WI38 (cell line): ENCODE results near the gene PCK1.

Source experiments
- H3K4me3 ChIP-seq: 2 replicates; pipeline ENCODE4 v1.5.1; 2011; ENCODE audit warnings: low read depth, mild to moderate bottlenecking, control low read depth, low read length
- TF ChIP-seq, protein P1 (sequence below): IDR thresholded peaks from 2 replicates; pipeline ENCODE4 v1.5.1; 2012; ENCODE audit warnings: low read depth, mild to moderate bottlenecking, control low read depth, low read length

The PCK1 gene

DNA sequence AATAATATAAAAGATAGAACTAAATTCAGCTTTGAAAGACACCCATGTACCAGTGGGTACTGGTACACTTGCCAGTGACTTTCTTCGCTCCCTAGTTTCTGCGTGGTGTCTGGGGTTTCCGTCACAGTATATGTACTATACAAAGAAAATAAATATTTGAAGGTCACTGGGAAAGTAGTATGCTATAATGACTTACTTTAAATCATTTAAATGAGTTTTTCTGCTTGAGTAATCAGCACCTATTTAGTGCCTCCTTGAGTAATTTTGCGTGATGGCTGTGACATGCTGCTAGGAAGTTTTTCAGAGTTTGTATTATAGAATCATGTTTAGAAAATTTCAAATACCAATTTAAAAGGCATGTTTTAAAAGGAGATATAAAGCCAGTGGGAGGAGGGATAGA, 32.8 kb upstream of the PCK1 start:
- H3K4me3 ChIP-seq, result no peak overlapping the region
- TF ChIP-seq, protein P1, sequence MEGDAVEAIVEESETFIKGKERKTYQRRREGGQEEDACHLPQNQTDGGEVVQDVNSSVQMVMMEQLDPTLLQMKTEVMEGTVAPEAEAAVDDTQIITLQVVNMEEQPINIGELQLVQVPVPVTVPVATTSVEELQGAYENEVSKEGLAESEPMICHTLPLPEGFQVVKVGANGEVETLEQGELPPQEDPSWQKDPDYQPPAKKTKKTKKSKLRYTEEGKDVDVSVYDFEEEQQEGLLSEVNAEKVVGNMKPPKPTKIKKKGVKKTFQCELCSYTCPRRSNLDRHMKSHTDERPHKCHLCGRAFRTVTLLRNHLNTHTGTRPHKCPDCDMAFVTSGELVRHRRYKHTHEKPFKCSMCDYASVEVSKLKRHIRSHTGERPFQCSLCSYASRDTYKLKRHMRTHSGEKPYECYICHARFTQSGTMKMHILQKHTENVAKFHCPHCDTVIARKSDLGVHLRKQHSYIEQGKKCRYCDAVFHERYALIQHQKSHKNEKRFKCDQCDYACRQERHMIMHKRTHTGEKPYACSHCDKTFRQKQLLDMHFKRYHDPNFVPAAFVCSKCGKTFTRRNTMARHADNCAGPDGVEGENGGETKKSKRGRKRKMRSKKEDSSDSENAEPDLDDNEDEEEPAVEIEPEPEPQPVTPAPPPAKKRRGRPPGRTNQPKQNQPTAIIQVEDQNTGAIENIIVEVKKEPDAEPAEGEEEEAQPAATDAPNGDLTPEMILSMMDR, result no peak

DNA sequence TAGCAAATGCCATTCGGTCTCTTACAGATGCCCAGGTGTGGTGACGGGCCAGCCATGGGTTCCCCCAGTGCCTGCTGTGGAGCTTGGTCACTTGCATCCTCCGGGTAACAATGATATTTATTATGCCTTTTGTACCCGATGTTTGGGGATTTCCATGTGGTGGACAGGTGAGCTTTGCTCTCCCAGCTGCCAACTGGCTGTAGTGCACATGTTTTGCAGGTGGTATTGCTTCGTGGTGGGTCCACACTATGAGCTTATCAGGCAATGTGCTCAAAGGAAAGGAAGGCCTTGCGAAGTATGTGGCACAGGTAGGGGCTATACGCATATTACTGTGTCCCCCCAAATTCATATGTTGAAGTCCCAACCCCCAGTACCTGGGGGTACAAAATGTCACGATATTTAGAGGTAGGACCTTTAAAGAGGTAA, 31.7 kb upstream of the PCK1 start:
- TF ChIP-seq, protein P1, result no peak
- no peak overlapping the region for H3K4me3 ChIP-seq

DNA sequence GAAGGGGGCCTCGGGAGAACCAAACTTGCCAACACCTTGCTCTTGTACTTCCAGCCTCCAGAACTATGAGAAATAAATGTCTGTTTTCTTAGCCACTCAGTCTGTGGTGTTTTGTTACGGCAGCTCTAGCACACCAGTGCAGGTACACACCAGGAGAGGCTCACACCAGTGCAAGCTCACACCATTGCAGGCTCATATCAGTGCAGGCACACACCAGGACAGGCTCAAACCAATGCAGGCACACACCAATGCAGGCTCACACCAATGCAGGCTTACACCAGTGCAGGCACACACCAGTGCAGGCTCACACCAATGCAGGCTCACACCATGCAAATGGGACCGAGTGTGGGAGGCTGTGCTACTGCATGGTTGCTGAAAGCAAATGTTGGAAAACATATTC, 31.1 kb upstream of the PCK1 start:
- TF ChIP-seq, protein P1, result no peak
- H3K4me3 ChIP-seq, result no peak overlapping the region

DNA sequence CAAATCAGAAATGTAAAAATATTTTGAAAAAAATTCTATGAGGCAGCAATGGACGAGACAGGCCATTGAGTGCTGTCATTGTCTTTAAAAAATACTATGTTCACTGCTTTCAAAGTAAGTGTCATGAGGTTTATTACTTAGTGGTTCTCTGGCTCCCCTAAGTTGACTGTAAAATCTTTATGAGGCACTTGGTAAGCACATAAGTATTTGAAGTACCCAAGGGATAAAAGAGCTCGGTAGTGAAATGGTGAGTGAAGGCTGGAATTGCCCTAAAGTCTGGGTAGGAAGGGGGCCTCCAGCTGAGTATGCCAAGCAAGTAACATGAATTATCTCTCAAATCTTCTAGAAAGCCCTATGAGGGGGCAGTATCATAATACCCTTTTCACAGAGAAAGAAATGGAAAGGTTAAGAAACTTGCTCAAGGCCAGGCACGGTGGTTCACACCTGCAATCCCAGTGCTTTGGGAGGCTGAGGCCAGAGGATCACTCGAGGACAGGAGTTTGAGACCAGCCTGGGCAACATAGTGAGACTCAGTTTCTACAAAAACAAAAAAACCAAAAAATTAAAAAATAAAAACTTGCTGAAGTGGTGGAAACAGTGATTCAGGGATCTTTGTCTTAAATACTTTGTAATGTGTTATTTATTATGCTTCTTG, 30.5 kb upstream of the PCK1 start:
- H3K4me3 ChIP-seq, result no peak overlapping the region
- TF ChIP-seq, protein P1, result no peak

DNA sequence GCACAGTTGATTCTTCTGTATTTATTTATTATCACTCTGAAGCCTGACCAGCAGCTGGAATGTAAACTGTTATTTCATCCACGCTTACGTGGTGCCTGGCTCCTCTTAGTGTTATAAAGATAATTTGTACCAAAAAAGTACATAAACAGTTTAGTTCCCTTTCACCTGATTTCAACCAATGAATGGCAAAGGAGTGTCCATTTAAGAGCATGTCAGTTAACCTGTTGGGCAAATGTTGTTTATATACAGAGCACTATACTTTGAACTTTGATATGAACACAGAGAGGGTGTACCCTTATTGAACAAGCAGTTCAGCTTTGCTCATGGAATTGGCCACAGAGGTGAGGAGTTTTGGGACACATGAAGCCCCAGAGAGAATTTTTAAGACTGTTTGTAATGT, 28.8 kb upstream of the PCK1 start:
- no peak overlapping the region for H3K4me3 ChIP-seq
- TF ChIP-seq, protein P1, result no peak

DNA sequence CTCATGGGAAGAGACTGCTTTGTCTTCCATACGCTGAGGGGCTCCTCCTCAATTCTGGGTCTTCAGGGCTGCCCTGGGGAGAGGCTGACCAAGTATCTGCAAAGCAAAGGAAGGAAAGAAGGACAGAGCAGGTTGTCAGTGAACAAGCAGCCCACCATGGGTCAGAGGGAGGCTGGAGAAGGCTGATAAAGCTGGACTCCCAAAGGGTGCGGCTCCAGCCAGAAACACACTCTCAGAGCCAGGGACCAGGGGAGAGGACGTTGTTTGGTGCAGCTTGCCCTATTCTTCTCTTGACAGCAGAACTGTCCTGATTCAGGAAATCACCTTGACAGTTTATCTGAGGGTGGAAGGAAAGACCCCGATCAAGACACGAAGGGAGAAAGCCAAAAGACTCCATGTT, 25.6 kb upstream of the PCK1 start:
- TF ChIP-seq, protein P1, result no peak
- H3K4me3 ChIP-seq, result no peak overlapping the region

DNA sequence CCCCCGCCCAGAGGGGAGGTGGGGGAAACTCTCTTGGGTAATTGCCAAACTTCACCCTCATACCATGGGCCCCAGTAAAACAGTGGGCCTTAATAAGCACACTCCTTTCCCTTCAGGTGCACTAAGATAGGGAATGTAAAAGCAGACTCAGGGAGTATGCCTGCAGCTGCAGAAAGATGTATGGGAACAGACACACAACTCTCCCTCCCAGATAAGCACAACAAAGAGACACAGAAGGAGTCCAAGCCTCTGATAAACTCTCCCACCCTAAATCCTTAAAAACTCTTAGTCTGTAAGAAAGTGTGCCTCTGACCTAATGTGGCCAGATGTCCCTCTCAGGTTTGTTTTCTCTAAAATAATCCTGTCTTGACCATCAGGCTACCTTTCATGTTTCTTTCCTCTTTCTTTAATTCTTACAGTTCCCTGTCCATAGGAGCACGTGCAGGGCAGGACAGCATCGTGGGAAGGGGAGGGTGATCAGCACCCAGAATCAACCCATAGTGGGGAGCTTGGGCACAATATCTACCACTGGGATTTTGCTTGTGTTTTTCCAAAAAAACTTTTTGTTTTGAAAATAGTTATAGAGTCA, 24.7 kb upstream of the PCK1 start:
- no peak overlapping the region for H3K4me3 ChIP-seq
- TF ChIP-seq, protein P1, result no peak
